PFSK-1 (cell line): ENCODE results near the gene ERN1.

Source experiments
- POLR2AphosphoS5 ChIP-seq: IDR thresholded peaks from 2 replicates; pipeline ENCODE4 v1.6.1; 2012; ENCODE audit warnings: low read depth, mild to moderate bottlenecking, control low read depth, low read length, moderate library complexity
- REST ChIP-seq, 2 experiments: IDR thresholded peaks; 2 replicates each; pipeline versions ENCODE4 v1.6.1 to v1.8.0; 2011 to 2012; ENCODE audit warnings: low read depth in 2 of 2, low read length in 2 of 2, control low read depth in 1 of 2, inconsistent platforms in 1 of 2, mild to moderate bottlenecking in 1 of 2, moderate library complexity in 1 of 2; ENCODE audit not compliant: insufficient read depth in 1 of 2
- SIN3A ChIP-seq: IDR thresholded peaks from 2 replicates; pipeline ENCODE4 v1.6.1; 2012; ENCODE audit warnings: mild to moderate bottlenecking, low read length, moderate library complexity, borderline replicate concordance; ENCODE audit not compliant: insufficient read depth

- TF ChIP-seq REST (IDR thresholded peaks at IDR 0.05; ENCODE audit: insufficient read depth in 1 of 2, low read depth in 2 of 2, low read length in 2 of 2) (no peak), SIN3A (no peak), POLR2AphosphoS5 (no peak)
Measured at GRCh38 chr17:64004903-64005733, 124.8 kb downstream of the ERN1 start.
